GM19438 (cell line): ENCODE measurements around the gene EPYC.

Experiments used
- ATAC-seq: cut with Tn5 transposase; IDR thresholded peaks from one replicate; pipeline ENCODE4 v1.9.1; 2021; ENCODE audit warnings: low read depth; ENCODE audit not compliant: unreplicated experiment

EPYC gene

GRCh38 chr12:91004872-91005271 lies at the start of gene EPYC:
Gene EPYC (minus strand): TSS chr12:91004972. CDS start chr12:91002565, 2,407 bp downstream.
- ATAC-seq = no peak

- no peak for ATAC-seq
These were observed 49.4 kb upstream of the EPYC start for GRCh38 chr12:91053951-91054715.

- no peak for ATAC-seq
These were observed 47.3 kb upstream of the EPYC start for GRCh38 chr12:91052026-91052425.

GRCh38 chr12:91044586-91044985 lies 39.8 kb upstream of the EPYC start:
- ATAC-seq = no peak

- no peak for ATAC-seq
These were observed 38.6 kb upstream of the EPYC start for GRCh38 chr12:91043408-91043807.

- no peak for ATAC-seq
These were observed 35.5 kb upstream of the EPYC start for GRCh38 chr12:91040096-91040755.

GRCh38 chr12:91037276-91037675 lies 32.5 kb upstream of the EPYC start:
- ATAC-seq = no peak

GRCh38 chr12:91033251-91033650 lies 28.5 kb upstream of the EPYC start:
- no peak for ATAC-seq

GRCh38 chr12:91023326-91024004 lies 18.7 kb upstream of the EPYC start:
- ATAC-seq = no peak

GRCh38 chr12:91021076-91021475 lies 16.3 kb upstream of the EPYC start:
- no peak for ATAC-seq

GRCh38 chr12:91019455-91019854 lies 14.7 kb upstream of the EPYC start:
- no peak for ATAC-seq

GRCh38 chr12:91017511-91018263 lies 12.9 kb upstream of the EPYC start:
- no peak for ATAC-seq

- ATAC-seq = no peak
These were observed 12.3 kb upstream of the EPYC start for GRCh38 chr12:91017043-91017442.

GRCh38 chr12:91009319-91009950 lies 4.7 kb upstream of the EPYC start:
- peak; percentile 87 for ATAC-seq

GRCh38 chr12:91007531-91008290 lies 2.9 kb upstream of the EPYC start:
- ATAC-seq = peak; percentile 65

GRCh38 chr12:91003737-91004136 lies 1.0 kb downstream of the EPYC start:
- no peak for ATAC-seq

- ATAC-seq = no peak
These were observed 3.5 kb downstream of the EPYC start for GRCh38 chr12:91001306-91001705.

GRCh38 chr12:90999966-91000365 lies 4.8 kb downstream of the EPYC start:
- ATAC-seq = no peak

GRCh38 chr12:90999527-90999926 lies 5.2 kb downstream of the EPYC start:
- ATAC-seq = no peak

- no peak for ATAC-seq
These were observed 9.8 kb downstream of the EPYC start for GRCh38 chr12:90995010-90995409.
